ENCODE results near the gene GRID1. TPM values are rescaled to one million over a fixed set of nuclear protein-coding genes. Genes with fewer than 3 reads are reported as not detected.

The GRID1 gene
- total RNA-seq, 4 donors from 2014 or later = 17.2 to 28.1 (median 23.6) TPM

DNA sequence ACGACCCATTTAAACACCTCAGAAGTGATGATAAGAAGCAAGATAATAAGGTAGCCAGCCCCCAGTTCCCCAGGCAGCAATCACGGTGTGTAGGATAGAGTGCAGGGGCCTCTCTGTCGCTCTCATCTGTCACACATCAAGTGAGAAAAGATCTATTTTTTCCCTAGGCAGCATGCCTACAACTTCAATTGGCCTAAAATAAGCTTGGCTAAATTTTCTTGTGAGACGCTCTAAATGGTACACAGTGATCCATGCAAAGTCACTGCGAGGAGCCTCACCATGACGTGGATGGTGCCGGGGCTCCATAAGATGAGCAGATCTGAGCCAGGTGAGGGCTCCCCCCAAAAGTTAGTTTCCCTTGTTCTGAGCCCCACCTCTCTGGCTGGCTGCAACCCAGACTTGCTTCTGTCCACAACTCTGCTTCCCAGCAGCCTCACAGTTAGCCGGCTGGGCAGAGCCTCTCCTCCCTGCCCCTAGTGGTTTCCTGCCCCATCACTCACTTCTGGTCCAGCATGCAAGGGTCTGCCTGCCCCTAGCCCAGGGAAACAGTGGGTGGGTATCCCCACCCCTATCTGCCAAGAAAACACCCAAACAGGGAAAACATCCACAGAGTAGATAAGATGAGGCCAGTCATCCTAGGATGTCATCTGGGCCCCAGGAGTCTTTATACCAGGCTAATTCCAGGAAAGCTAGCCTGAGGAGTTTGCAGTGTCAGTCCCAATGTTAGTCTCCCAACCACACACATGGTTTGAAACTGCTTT lies 342.1 kb downstream of the GRID1 start:
- Histone ChIP-seq H3K27me3 (no peaks in the 10 kb centered on the region), H3K4me1 (peaks cover 5 to 9% of the 10 kb centered on the region in 2 donors), H3K4me3 (replicated peaks in 1 of 3) (no peak overlapping the region), H3K9me3 (no peaks in the 10 kb centered on the region), H3K27ac (no peak overlapping the region), H3K36me3 (no peaks in the 10 kb centered on the region)
- 66 to 86% methylated on average over 5 to 8 of the region's 8 CpGs for WGBS, 2 donors
- TF ChIP-seq, protein P1, sequence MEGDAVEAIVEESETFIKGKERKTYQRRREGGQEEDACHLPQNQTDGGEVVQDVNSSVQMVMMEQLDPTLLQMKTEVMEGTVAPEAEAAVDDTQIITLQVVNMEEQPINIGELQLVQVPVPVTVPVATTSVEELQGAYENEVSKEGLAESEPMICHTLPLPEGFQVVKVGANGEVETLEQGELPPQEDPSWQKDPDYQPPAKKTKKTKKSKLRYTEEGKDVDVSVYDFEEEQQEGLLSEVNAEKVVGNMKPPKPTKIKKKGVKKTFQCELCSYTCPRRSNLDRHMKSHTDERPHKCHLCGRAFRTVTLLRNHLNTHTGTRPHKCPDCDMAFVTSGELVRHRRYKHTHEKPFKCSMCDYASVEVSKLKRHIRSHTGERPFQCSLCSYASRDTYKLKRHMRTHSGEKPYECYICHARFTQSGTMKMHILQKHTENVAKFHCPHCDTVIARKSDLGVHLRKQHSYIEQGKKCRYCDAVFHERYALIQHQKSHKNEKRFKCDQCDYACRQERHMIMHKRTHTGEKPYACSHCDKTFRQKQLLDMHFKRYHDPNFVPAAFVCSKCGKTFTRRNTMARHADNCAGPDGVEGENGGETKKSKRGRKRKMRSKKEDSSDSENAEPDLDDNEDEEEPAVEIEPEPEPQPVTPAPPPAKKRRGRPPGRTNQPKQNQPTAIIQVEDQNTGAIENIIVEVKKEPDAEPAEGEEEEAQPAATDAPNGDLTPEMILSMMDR (IDR thresholded peaks at IDR 0.05) = no peak
- no peak for TF ChIP-seq POLR2A (IDR thresholded peaks at IDR 0.05)
- intact Hi-C loops (cut with DNase I) = no loop called here
- no peak for DNase-seq

DNA sequence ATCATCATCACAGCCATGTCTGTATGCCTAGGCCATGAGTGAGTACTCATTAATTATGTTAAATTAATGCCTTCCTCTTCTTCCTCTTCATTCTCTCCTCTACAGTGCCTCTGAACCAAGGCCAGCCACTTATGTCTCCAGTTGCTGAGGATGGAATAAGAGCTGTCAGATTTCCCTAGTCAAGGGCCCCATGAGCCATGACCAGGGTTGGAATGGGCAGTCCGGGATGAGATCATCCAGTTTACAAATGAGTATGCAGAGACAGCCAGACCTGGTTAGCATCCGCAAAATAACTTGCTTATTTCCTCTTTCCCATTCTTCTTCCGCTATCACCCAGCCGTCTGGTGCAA lies 342.7 kb downstream of the GRID1 start:
- no peaks in the 10 kb centered on the region for H3K27me3 ChIP-seq
- DNase-seq = no peak
- no peaks in the 10 kb centered on the region for H3K9me3 ChIP-seq
- intact Hi-C loops (cut with DNase I) = no loop called here
- 74 to 84% methylated on average over 4 of the region's 4 CpGs for WGBS, 2 donors
- peaks cover 5 to 10% of the 10 kb centered on the region in 2 donors for H3K4me1 ChIP-seq
- TF ChIP-seq POLR2A (IDR thresholded peaks at IDR 0.05) = no peak
- TF ChIP-seq, protein P1 (IDR thresholded peaks at IDR 0.05) = no peak
- no peak overlapping the region for H3K27ac ChIP-seq
- H3K36me3 ChIP-seq = no peaks in the 10 kb centered on the region
- H3K4me3 ChIP-seq (replicated peaks in 1 of 3) = no peak overlapping the region

DNA sequence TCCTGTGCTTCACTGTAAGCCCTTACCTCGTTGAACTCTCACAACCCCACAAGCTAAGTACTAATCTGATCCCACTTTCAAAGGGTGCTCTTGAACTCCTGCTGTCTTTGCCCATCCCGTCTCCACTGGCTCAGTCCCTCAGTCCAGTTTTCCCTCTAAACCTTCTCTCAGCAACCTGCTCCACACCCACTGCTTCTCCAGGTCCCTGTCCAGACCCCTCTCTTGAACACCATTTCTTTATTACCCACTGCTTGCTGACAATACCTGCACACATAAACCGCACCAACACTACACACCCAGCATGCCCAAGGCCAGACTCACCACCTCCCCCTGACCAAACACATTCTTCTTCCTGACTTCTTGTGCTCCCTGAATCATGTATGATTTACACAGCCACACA lies 343.3 kb downstream of the GRID1 start:
- Histone ChIP-seq H3K4me3 (replicated peaks in 1 of 3) (no peak overlapping the region), H3K9me3 (no peaks in the 10 kb centered on the region), H3K27me3 (no peaks in the 10 kb centered on the region), H3K4me1 (peaks cover 5 to 15% of the 10 kb centered on the region in 2 donors), H3K36me3 (no peaks in the 10 kb centered on the region), H3K27ac (no peak overlapping the region)
- WGBS, 2 donors = 84 to 87% methylated on average over 3 of the region's 3 CpGs
- intact Hi-C loops (cut with DNase I) = no loop called here
- TF ChIP-seq, protein P1 (IDR thresholded peaks at IDR 0.05) = no peak
- TF ChIP-seq POLR2A (IDR thresholded peaks at IDR 0.05) = no peak
- no peak for DNase-seq

DNA sequence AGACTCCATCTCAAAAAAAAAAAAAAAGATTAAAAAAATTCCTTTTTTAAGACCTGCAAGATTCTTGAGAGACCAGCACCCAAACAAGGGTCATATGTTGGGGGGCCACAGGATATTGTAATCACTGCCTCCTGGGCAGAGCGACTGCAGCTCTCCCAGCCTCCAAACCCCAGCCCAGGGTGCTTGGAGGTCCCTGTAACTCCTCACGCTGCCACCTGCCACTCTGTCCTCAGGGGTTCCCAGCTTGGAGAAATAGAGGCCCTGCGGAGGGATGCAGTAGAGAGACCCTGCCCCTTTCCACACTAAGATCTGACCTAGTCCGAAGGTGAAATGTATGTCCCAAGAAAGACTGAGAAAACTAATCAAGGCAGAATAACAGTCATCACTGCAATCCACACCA lies 343.7 kb downstream of the GRID1 start:
- Histone ChIP-seq H3K4me1 (peaks cover 5 to 20% of the 10 kb centered on the region in 2 donors), H3K27ac (no peak overlapping the region), H3K27me3 (no peaks in the 10 kb centered on the region), H3K36me3 (no peaks in the 10 kb centered on the region), H3K9me3 (no peaks in the 10 kb centered on the region), H3K4me3 (replicated peaks in 1 of 3) (no peak overlapping the region)
- TF ChIP-seq, protein P1 (IDR thresholded peaks at IDR 0.05) = no peak
- no peak for TF ChIP-seq POLR2A (IDR thresholded peaks at IDR 0.05)
- WGBS, 2 donors = 93 to 98% methylated on average over 3 to 4 of the region's 4 CpGs
- DNase-seq = no peak
- intact Hi-C loops (cut with DNase I) = no loop called here

DNA sequence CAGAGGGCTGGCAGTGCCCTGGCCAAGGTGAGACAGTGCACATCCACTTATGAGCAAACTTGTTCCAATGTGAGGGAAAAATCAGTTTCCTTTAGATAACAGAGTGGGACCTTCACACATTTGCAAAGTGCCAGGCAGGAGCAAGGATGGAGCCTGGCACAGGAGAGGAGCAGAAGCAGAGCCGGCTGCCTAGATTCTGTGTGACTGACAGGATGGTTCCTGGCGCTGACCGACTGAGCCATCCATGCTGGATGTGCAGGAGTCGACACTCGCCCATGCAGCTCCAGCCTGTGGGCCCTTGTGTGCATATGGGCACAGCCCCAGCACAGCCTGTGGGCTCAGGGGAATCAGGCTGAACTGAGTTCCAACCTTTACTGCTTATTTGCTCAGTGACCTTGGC lies 346.5 kb downstream of the GRID1 start:
- intact Hi-C loops (cut with DNase I) = no loop called here
- Histone ChIP-seq H3K4me1 (peaks cover 5 to 20% of the 10 kb centered on the region in 2 donors), H3K27ac (no peak overlapping the region), H3K4me3 (replicated peaks in 1 of 3) (no peak overlapping the region), H3K9me3 (no peaks in the 10 kb centered on the region), H3K27me3 (no peaks in the 10 kb centered on the region), H3K36me3 (no peaks in the 10 kb centered on the region)
- no peak for TF ChIP-seq POLR2A (IDR thresholded peaks at IDR 0.05)
- TF ChIP-seq, protein P1 (IDR thresholded peaks at IDR 0.05) = no peak
- no peak for DNase-seq
- WGBS, 2 donors = 81 to 82% methylated on average over 5 of the region's 5 CpGs

Measured in thyroid gland (tissue), 4 donors.